Raji (cell line): ENCODE measurements around the gene CRYL1.

ENCODE experiments used
- POLR2A ChIP-seq: IDR thresholded peaks from 2 replicates; pipeline ENCODE4 v1.6.1; 2011; ENCODE audit warnings: low read depth, low read length, control low read depth; ENCODE audit not compliant: insufficient read depth

Gene CRYL1

GRCh38 chr13:20489185-20489820, 36.4 kb downstream of the CRYL1 start:
- TF ChIP-seq POLR2A = no peak

GRCh38 chr13:20487927-20488326, 37.7 kb downstream of the CRYL1 start:
- no peak for TF ChIP-seq POLR2A

- TF ChIP-seq POLR2A = no peak
These were observed 42.9 kb downstream of the CRYL1 start for GRCh38 chr13:20482787-20483186.

GRCh38 chr13:20482275-20482761, 43.3 kb downstream of the CRYL1 start:
- no peak for TF ChIP-seq POLR2A

GRCh38 chr13:20477394-20477793, 48.3 kb downstream of the CRYL1 start:
- TF ChIP-seq POLR2A = no peak

- TF ChIP-seq POLR2A = no peak
These were observed 49.5 kb downstream of the CRYL1 start for GRCh38 chr13:20475927-20476691.

GRCh38 chr13:20474515-20474914, 51.1 kb downstream of the CRYL1 start:
- TF ChIP-seq POLR2A = no peak

- no peak for TF ChIP-seq POLR2A
These were observed 51.8 kb downstream of the CRYL1 start for GRCh38 chr13:20473888-20474287.

- no peak for TF ChIP-seq POLR2A
These were observed 52.5 kb downstream of the CRYL1 start for GRCh38 chr13:20473139-20473538.

GRCh38 chr13:20472531-20472930, 53.1 kb downstream of the CRYL1 start:
- no peak for TF ChIP-seq POLR2A

GRCh38 chr13:20470136-20470535, 55.5 kb downstream of the CRYL1 start:
- TF ChIP-seq POLR2A = no peak

- no peak for TF ChIP-seq POLR2A
These were observed 59.3 kb downstream of the CRYL1 start for GRCh38 chr13:20466371-20466770.

GRCh38 chr13:20465218-20465879, 60.3 kb downstream of the CRYL1 start:
- no peak for TF ChIP-seq POLR2A

- no peak for TF ChIP-seq POLR2A
These were observed 62.7 kb downstream of the CRYL1 start for GRCh38 chr13:20462921-20463320.

- no peak for TF ChIP-seq POLR2A
These were observed 63.1 kb downstream of the CRYL1 start for GRCh38 chr13:20462533-20462915.
